Measurements from ENCODE around the gene TSPAN9. TPM values are rescaled to one million over a fixed set of nuclear protein-coding genes. Genes with fewer than 3 reads are reported as not detected.

The TSPAN9 gene
- total and polyA plus RNA-seq, 9 of the 15 experiments (the other 6 are each of a cell fraction or from before 2014, with no cell fraction given), result 0.23 to 2.1 (median 0.60) TPM; not detected in 2

GRCh38 chr12:3115078-3115477 lies 37.9 kb downstream of the TSPAN9 start:
- in situ Hi-C loops (cut with MboI) (no loop called here), intact Hi-C loops (cut with micrococcal nuclease) (no loop called here)
- TF ChIP-seq NR2C2 (CRISPR knock-in tag; IDR thresholded peaks at IDR 0.05) (no peak), NR2C2 (tag; IDR thresholded peaks at IDR 0.05) (no peak), E2F1 (CRISPR knock-in tag; IDR thresholded peaks at IDR 0.05) (no peak), SOX6 (IDR thresholded peaks at IDR 0.05) (no peak), NR4A1 (CRISPR knock-in tag; IDR thresholded peaks at IDR 0.05) (no peak), NR4A1 (tag; IDR thresholded peaks at IDR 0.05) (no peak), RBFOX2 (IDR thresholded peaks at IDR 0.05; ENCODE audit: low read depth, low read length) (no peak), TFE3 (CRISPR knock-in tag; IDR thresholded peaks at IDR 0.05) (no peak)
- DNase-seq (ENCODE audit: extremely low read depth in 1 of 4, low spot score in 3 of 4) (no peak), ATAC-seq (no peak), FAIRE-seq (no peak)
- H4K20me1 ChIP-seq (replicated peaks; ENCODE audit: control insufficient read depth, insufficient read depth, low read length), result peaks cover 6% of the 10 kb centered on the region; the same call in 1 of the 2 replicates
- ChIA-PET CTCF (ENCODE audit: low intra/inter-chr PET ratio) (no interaction called here), POLR2A (no interaction called here)
- no peak overlapping the region for H3K4me3 ChIP-seq
- H3K4me2 ChIP-seq (ENCODE audit: insufficient read depth, low read length), result no peak overlapping the region
- no peaks in the 10 kb centered on the region for H3K9me1 ChIP-seq (ENCODE audit: control insufficient read depth, insufficient read depth, low read length)
- H3K27ac ChIP-seq (ENCODE audit: extremely low read depth, low read depth, low read length), result no peak overlapping the region
- no peak overlapping the region for H2AFZ ChIP-seq (ENCODE audit: low read depth, low read length)
- 0% methylated on average over 3 of the region's 3 CpGs for WGBS (ENCODE audit: insufficient coverage, low coverage, missing lambda C conversion rate)
- no peaks in the 10 kb centered on the region for H3K79me2 ChIP-seq (ENCODE audit: control insufficient read depth, insufficient read depth, low read length)
- H3K4me1 ChIP-seq (replicated peaks in 1 of 2; ENCODE audit: control insufficient read depth in 2 of 2, insufficient read depth in 2 of 2, low read length in 2 of 2), result no peaks in the 10 kb centered on the region
- BruUV-seq (replicated peaks), result no TSS peak
- H3K27me3 ChIP-seq (ENCODE audit: control insufficient read depth in 2 of 2, insufficient read depth in 2 of 2, low read length in 2 of 2), result peaks cover 7 to 38% of the 10 kb centered on the region in 2 experiments
- no peak overlapping the region for H3K9ac ChIP-seq (ENCODE audit: insufficient read depth in 1 of 2, low read depth in 2 of 2, low read length in 2 of 2)
- H3K9me3 ChIP-seq (replicated peaks; ENCODE audit: control insufficient read depth, insufficient read depth, low read depth, low read length), result no peaks in the 10 kb centered on the region
- no peaks in the 10 kb centered on the region for H3K36me3 ChIP-seq (ENCODE audit: control insufficient read depth, insufficient read depth, low read length)

Measured in K562 (cell line).